IMR-90 (cell line): ENCODE data around the gene GPER1.

Experiments
- BHLHE40 ChIP-seq: fragments of 150-350 bp; IDR thresholded peaks from 2 replicates; pipeline ENCODE4 v1.6.1; 2016; ENCODE audit warnings: mild to moderate bottlenecking, low read depth, low read length
- CEBPB ChIP-seq: IDR thresholded peaks from 2 replicates; pipeline ENCODE4 v1.6.1; 2012; ENCODE audit warnings: low read depth, low read length, improper control_type of control experiment
- FOS ChIP-seq: fragments of 150-350 bp; IDR thresholded peaks from 2 replicates; pipeline ENCODE4 v1.6.1; 2016; ENCODE audit warnings: low read depth, low read length
- MAFK ChIP-seq: IDR thresholded peaks from 2 replicates; pipeline ENCODE4 v1.6.1; 2012; ENCODE audit warnings: low read depth, low read length, improper control_type of control experiment
- MXI1 ChIP-seq: IDR thresholded peaks from 2 replicates; pipeline ENCODE4 v1.6.1; 2012; ENCODE audit warnings: low read depth, mild to moderate bottlenecking, low read length, moderate library complexity, borderline replicate concordance
- NFE2L2 ChIP-seq: fragments of 150-350 bp; IDR thresholded peaks from 2 replicates; pipeline ENCODE4 v1.6.1; 2016; ENCODE audit warnings: low read depth, mild to moderate bottlenecking, low read length
- POLR2A ChIP-seq: IDR thresholded peaks from 2 replicates; pipeline ENCODE4 v1.6.1; 2012; ENCODE audit warnings: mild to moderate bottlenecking, low read depth, low read length
- RAD21 ChIP-seq: IDR thresholded peaks from 2 replicates; pipeline ENCODE4 v1.6.1; 2012; ENCODE audit warnings: low read length, improper control_type of control experiment
- RCOR1 ChIP-seq: IDR thresholded peaks from 2 replicates; pipeline ENCODE4 v1.6.1; 2012; ENCODE audit warnings: mild to moderate bottlenecking, low read length, improper control_type of control experiment; ENCODE audit not compliant: insufficient replicate concordance
- RFX5 ChIP-seq: IDR thresholded peaks from 2 replicates; pipeline ENCODE4 v1.8.0; 2012; ENCODE audit warnings: low read depth, mild to moderate bottlenecking, low read length, moderate library complexity
- SMC3 ChIP-seq: fragments of 150-350 bp; IDR thresholded peaks from 2 replicates; pipeline ENCODE4 v1.6.1; 2016; ENCODE audit warnings: low read depth, mild to moderate bottlenecking, antibody characterized with exemption, low read length, moderate library complexity
- TF ChIP-seq, protein P1 (sequence below): fragments of 150-350 bp; IDR thresholded peaks from 2 replicates; pipeline ENCODE4 v1.6.1; 2017; ENCODE audit warnings: mild to moderate bottlenecking, antibody characterized with exemption, low read length, low read depth
- TF ChIP-seq, protein P2 (sequence below): conservative IDR thresholded peaks from 2 replicates; pipeline ENCODE4 v1.5.1; 2012; ENCODE audit warnings: mild to moderate bottlenecking, low read depth, low read length, improper control_type of control experiment
- TF ChIP-seq, protein P3 (sequence below): fragments of 150-350 bp; IDR thresholded peaks from 2 replicates; pipeline ENCODE4 v1.6.1; 2016; ENCODE audit warnings: low read depth, mild to moderate bottlenecking, low read length, moderate library complexity, borderline replicate concordance

DNA sequence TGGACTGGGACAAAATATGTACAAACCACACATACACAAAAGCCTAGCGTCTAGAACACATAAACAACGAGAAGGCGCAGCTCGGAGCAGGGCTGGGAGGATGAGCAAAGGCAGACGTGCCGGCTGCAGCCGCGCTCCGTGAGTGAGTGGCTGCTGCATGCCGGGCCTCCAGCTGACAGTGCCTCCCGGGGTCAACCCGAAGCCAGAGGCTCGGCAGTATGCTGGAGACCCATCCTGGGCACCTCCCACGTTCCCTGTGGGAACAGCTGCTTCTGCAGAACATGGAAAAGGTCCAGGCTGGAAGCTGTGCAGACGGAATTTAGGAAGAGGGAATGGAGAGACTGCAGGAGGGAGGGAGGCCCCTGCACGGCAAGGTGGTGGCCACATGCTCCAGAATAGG lies 47.1 kb upstream of the GPER1 start:
- TF ChIP-seq, protein P1, sequence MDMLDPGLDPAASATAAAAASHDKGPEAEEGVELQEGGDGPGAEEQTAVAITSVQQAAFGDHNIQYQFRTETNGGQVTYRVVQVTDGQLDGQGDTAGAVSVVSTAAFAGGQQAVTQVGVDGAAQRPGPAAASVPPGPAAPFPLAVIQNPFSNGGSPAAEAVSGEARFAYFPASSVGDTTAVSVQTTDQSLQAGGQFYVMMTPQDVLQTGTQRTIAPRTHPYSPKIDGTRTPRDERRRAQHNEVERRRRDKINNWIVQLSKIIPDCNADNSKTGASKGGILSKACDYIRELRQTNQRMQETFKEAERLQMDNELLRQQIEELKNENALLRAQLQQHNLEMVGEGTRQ, result no peak
- TF ChIP-seq, protein P2, sequence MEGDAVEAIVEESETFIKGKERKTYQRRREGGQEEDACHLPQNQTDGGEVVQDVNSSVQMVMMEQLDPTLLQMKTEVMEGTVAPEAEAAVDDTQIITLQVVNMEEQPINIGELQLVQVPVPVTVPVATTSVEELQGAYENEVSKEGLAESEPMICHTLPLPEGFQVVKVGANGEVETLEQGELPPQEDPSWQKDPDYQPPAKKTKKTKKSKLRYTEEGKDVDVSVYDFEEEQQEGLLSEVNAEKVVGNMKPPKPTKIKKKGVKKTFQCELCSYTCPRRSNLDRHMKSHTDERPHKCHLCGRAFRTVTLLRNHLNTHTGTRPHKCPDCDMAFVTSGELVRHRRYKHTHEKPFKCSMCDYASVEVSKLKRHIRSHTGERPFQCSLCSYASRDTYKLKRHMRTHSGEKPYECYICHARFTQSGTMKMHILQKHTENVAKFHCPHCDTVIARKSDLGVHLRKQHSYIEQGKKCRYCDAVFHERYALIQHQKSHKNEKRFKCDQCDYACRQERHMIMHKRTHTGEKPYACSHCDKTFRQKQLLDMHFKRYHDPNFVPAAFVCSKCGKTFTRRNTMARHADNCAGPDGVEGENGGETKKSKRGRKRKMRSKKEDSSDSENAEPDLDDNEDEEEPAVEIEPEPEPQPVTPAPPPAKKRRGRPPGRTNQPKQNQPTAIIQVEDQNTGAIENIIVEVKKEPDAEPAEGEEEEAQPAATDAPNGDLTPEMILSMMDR, result no peak
- TF ChIP-seq RFX5 (no peak), POLR2A (no peak), SMC3 (no peak), MAFK (no peak), BHLHE40 (peak; percentile 75), CEBPB (no peak), RCOR1 (no peak), FOS (no peak), MXI1 (peak; percentile 72; the same call in 1 of the 2 replicates), NFE2L2 (no peak), RAD21 (no peak; the same call in 1 of the 2 replicates)
- TF ChIP-seq, protein P3, sequence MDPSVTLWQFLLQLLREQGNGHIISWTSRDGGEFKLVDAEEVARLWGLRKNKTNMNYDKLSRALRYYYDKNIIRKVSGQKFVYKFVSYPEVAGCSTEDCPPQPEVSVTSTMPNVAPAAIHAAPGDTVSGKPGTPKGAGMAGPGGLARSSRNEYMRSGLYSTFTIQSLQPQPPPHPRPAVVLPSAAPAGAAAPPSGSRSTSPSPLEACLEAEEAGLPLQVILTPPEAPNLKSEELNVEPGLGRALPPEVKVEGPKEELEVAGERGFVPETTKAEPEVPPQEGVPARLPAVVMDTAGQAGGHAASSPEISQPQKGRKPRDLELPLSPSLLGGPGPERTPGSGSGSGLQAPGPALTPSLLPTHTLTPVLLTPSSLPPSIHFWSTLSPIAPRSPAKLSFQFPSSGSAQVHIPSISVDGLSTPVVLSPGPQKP, result no peak
